ENCODE data around the gene MUC2.

Gene MUC2

GRCh38 chr11:1089738-1090599 lies 15.3 kb downstream of the MUC2 start:
- no peak for TF ChIP-seq ZFX (IDR thresholded peaks at IDR 0.05)
- TF ChIP-seq, protein P1, sequence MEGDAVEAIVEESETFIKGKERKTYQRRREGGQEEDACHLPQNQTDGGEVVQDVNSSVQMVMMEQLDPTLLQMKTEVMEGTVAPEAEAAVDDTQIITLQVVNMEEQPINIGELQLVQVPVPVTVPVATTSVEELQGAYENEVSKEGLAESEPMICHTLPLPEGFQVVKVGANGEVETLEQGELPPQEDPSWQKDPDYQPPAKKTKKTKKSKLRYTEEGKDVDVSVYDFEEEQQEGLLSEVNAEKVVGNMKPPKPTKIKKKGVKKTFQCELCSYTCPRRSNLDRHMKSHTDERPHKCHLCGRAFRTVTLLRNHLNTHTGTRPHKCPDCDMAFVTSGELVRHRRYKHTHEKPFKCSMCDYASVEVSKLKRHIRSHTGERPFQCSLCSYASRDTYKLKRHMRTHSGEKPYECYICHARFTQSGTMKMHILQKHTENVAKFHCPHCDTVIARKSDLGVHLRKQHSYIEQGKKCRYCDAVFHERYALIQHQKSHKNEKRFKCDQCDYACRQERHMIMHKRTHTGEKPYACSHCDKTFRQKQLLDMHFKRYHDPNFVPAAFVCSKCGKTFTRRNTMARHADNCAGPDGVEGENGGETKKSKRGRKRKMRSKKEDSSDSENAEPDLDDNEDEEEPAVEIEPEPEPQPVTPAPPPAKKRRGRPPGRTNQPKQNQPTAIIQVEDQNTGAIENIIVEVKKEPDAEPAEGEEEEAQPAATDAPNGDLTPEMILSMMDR (conservative IDR thresholded peaks at IDR 0.05): no peak
- no peak overlapping the region for H3K27ac ChIP-seq

DNA sequence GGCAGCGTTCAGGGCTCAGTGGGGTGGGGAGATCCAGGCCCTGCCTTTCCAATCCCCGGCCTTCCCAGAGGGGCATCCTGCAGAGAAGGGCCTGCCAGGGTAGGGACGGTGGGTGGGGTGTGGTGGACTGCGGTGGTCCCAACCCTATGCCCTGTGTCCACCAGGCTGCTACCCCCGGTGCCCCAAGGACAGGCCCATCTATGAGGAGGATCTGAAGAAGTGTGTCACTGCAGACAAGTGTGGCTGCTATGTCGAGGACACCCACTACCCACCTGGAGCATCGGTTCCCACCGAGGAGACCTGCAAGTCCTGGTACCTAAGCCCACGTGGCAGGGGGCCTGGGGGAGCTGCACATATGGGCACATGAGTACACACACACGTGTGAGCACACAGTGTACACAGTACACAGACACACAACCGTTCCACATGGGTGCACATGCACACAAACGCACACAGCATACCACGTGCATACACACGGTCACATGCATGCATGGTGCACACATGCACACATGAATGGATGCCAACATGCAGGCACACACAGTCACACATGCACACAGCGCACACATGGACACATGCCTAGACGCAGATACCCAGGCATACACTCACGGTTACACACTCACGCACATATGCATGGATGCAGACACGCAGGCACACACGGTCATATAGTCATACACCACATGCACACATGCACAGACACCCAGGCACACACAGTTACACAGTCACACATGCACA lies 16.1 kb downstream of the MUC2 start:
- TF ChIP-seq, protein P1 (conservative IDR thresholded peaks at IDR 0.05): no peak
- no peak for TF ChIP-seq ZFX (IDR thresholded peaks at IDR 0.05)
- no peak overlapping the region for H3K27ac ChIP-seq

DNA sequence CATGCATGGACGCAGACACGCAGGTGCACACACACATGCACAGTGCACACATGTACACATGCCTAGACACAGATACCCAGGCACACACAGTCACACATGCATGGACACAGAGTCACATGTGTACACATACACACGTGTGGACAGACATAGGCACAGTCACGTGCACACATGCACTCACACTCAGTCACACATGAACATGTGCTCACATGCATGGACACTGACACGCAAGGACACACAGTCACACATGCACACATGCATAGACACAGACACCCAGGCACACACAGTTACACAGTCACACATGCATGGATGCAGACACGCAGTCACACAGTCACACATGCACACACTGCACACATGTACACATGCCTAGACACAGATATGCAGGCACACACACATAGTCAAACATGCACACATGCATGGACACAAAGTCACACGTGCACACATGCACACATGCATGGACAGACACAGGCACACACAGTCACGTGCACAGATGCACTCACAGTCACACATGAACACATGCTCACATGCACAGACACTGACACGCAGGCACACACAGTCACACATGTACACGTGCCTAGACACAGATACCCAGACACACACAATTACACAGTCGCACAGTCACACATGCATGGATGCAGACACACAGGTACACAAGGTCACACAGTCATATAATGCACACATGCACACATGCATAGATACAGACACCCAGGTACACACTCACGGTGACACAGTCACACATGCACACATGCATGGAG lies 16.8 kb downstream of the MUC2 start:
- H3K27ac ChIP-seq: no peak overlapping the region
- TF ChIP-seq, protein P1 (conservative IDR thresholded peaks at IDR 0.05): no peak
- no peak for TF ChIP-seq ZFX (IDR thresholded peaks at IDR 0.05)

GRCh38 chr11:1092145-1092670 lies 17.5 kb downstream of the MUC2 start:
- TF ChIP-seq ZFX (IDR thresholded peaks at IDR 0.05): no peak
- TF ChIP-seq, protein P1 (conservative IDR thresholded peaks at IDR 0.05): no peak
- H3K27ac ChIP-seq: no peak overlapping the region

- TF ChIP-seq ZFX (IDR thresholded peaks at IDR 0.05): no peak
- TF ChIP-seq, protein P1 (conservative IDR thresholded peaks at IDR 0.05): no peak
- H3K27ac ChIP-seq: no peak overlapping the region
Observed at GRCh38 chr11:1092919-1093318, 18.2 kb downstream of the MUC2 start.

DNA sequence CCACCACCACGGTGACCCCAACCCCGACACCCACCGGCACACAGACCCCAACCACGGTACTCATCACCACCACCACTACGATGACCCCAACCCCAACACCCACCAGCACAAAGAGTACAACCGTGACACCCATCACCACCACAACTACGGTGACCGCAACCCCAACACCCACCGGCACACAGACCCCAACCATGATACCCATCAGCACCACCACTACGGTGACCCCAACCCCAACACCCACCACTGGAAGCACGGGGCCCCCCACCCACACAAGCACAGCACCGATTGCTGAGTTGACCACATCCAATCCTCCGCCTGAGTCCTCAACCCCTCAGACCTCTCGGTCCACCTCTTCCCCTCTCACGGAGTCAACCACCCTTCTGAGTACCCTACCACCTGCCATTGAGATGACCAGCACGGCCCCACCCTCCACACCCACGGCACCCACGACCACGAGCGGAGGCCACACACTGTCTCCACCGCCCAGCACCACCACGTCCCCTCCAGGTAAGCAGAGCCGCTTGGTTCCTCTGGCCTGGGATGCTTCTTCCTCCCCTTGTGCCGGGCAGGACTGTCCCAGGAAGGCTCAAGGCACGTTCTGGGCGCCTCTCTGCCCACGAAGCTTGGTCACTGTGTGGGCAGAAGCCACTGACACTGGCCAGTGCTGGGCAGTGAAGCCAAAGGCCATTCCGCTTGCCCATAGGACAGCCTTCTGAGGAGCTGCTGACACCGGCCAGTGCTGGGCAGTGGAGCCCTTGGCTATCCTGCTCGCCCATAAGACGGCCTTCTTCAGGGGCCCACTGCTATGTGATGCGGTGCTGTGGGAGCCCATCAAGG lies 25.1 kb downstream of the MUC2 start:
- no peak for TF ChIP-seq ZFX (IDR thresholded peaks at IDR 0.05)
- TF ChIP-seq, protein P1 (conservative IDR thresholded peaks at IDR 0.05): no peak
- no peak overlapping the region for H3K27ac ChIP-seq

All from C4-2B (cell line).